Left hindlimb (tissue), 1 donor: ENCODE results near the gene TGM5.
"Not testable (repeated sequence)": the region's sequence is repeated elsewhere in the genome, so short reads cannot be mapped to it uniquely, and the experiment has no call there.

ENCODE experiments used
- DNase-seq: peaks from one replicate; pipeline ENCODE4 v3.0.0-alpha.2; 2018

The TGM5 gene

GRCh38 chr15:43243020-43243645 lies 23.6 kb downstream of the TGM5 start:
- DNase-seq: no peak

GRCh38 chr15:43242616-43243015 lies 24.1 kb downstream of the TGM5 start:
- no peak for DNase-seq

- DNase-seq: peak; percentile 80
These were observed 25.6 kb downstream of the TGM5 start for GRCh38 chr15:43241100-43241499.

- no peak for DNase-seq
These were observed 26.8 kb downstream of the TGM5 start for GRCh38 chr15:43239732-43240491.

- DNase-seq: no peak
These were observed 28.0 kb downstream of the TGM5 start for GRCh38 chr15:43238671-43239131.

GRCh38 chr15:43237842-43238470 lies 28.8 kb downstream of the TGM5 start:
- DNase-seq: no peak

- DNase-seq: no peak
These were observed 31.2 kb downstream of the TGM5 start for GRCh38 chr15:43235536-43235935.

GRCh38 chr15:43232289-43232874 lies 34.3 kb downstream of the TGM5 start:
- no peak for DNase-seq

- DNase-seq: no peak
These were observed 36.0 kb downstream of the TGM5 start for GRCh38 chr15:43230640-43231115.

- no peak for DNase-seq
These were observed 36.8 kb downstream of the TGM5 start for GRCh38 chr15:43229977-43230376.

GRCh38 chr15:43226436-43227305 lies 40.1 kb downstream of the TGM5 start:
- DNase-seq: no peak

GRCh38 chr15:43225950-43226255 lies 40.8 kb downstream of the TGM5 start:
- DNase-seq: not testable (repeated sequence)

GRCh38 chr15:43225201-43225949 lies 41.4 kb downstream of the TGM5 start:
- no peak for DNase-seq

GRCh38 chr15:43221422-43221821 lies 45.3 kb downstream of the TGM5 start:
- no peak for DNase-seq

GRCh38 chr15:43220991-43221403 lies 45.7 kb downstream of the TGM5 start, which contains the start of gene EPB42:
EPB42 (minus strand) TSS chr15:43221018; CDS start chr15:43220825, 193 bp downstream.
- no peak for DNase-seq

- DNase-seq: no peak
These were observed 46.5 kb downstream of the TGM5 start for GRCh38 chr15:43219929-43220928.

- DNase-seq: no peak
These were observed 47.6 kb downstream of the TGM5 start for GRCh38 chr15:43218908-43219706.

GRCh38 chr15:43215961-43216360 lies 50.8 kb downstream of the TGM5 start:
- no peak for DNase-seq

- no peak for DNase-seq
These were observed 52.0 kb downstream of the TGM5 start for GRCh38 chr15:43214592-43215295.
